Measurements from ENCODE around the gene GALNT13.

DNA sequence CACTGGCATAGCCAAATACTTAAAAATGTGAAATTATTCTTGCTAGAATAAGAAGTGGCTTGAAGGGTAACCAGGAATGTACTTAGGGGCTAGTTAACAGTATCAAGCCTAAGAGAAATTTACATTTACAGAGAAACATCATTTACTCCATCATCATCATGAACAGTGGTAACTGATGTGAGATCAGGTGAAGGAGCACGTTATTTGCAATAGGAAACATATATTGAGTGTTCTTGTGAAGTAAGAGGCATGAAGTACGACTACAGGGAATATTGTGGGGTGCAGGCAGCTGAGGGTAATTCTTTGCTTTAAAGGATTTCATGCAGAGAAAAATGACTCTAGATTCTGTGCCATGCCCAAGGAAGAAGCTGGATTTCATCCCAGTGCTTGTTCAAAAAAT lies 220.8 kb downstream of the GALNT13 start:
- TF ChIP-seq, protein P1, sequence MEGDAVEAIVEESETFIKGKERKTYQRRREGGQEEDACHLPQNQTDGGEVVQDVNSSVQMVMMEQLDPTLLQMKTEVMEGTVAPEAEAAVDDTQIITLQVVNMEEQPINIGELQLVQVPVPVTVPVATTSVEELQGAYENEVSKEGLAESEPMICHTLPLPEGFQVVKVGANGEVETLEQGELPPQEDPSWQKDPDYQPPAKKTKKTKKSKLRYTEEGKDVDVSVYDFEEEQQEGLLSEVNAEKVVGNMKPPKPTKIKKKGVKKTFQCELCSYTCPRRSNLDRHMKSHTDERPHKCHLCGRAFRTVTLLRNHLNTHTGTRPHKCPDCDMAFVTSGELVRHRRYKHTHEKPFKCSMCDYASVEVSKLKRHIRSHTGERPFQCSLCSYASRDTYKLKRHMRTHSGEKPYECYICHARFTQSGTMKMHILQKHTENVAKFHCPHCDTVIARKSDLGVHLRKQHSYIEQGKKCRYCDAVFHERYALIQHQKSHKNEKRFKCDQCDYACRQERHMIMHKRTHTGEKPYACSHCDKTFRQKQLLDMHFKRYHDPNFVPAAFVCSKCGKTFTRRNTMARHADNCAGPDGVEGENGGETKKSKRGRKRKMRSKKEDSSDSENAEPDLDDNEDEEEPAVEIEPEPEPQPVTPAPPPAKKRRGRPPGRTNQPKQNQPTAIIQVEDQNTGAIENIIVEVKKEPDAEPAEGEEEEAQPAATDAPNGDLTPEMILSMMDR (IDR thresholded peaks at IDR 0.05): no peak
- no peak for TF ChIP-seq POLR2A (IDR thresholded peaks at IDR 0.05)

Measured in gastroesophageal sphincter (tissue), 3 donors.